HG02885 (cell line): Measurements from ENCODE around the gene SPATA33.
"Not testable (repeated sequence)": the region's sequence is repeated elsewhere in the genome, so short reads cannot be mapped to it uniquely, and the experiment has no call there.

Experiments
- ATAC-seq: cut with Tn5 transposase; IDR thresholded peaks from one replicate; pipeline ENCODE4 v1.9.1; 2021; ENCODE audit warnings: mild to moderate bottlenecking; ENCODE audit not compliant: unreplicated experiment, poor library complexity

The SPATA33 gene

DNA sequence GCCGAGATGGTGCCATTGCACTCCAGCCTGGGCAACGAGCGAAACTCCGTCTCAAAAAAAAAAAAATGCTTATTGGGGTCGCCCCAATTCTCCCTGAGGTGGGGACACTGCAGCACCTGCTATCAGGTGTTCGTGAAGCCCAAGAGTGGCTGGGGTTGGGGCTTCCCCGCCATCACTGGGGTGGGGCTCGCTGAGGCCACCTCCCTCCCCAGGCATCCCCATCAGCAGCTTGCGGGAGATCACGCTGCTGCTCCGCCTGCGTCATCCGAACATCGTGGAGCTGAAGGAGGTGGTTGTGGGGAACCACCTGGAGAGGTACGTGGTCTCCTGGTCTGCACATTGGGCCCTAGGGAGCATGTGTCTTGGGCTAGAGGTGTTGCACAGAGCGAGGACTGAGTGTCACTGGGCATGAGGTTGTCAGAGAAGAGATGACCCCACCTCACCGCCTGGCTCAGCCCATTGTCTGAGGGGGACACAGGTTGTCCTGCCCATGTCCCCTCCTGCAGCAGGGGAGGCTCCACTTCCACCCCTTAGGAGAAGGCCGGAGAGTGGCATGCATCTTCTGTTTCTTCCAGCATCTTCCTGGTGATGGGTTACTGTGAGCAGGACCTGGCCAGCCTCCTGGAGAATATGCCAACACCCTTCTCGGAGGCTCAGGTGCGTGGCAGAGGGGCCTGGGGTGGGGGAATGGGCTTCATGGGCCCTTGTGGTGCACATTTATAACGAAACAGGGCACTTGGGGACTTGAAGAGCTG lies 33.8 kb downstream of the SPATA33 start:
- no peak for ATAC-seq

DNA sequence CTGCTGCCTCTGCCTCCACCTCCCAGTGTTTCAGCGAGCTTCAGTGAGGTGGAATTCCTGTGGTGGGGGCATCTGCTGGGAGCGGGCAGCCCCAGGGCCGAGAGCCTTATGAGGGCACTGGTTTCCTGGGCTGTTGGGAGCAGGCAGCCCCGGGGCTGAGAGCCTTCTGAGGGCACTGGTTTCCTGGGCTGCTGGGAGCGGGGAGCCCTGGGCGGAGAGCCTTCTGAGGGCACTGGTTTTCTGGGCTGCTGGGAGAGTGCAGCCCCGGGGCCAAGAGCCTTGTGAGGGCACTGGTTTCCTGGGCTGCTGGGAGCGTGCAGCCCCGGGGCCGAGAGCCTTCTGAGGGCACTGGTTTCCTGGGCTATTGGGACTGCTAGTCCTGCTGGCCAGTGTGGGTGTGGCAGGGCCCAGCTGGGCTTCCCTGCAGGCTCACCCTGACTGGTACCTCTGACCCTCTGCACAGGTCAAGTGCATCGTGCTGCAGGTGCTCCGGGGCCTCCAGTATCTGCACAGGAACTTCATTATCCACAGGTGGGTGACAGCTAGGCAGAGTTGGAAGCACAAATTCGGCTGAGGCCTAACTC lies 34.4 kb downstream of the SPATA33 start:
- ATAC-seq = no peak

DNA sequence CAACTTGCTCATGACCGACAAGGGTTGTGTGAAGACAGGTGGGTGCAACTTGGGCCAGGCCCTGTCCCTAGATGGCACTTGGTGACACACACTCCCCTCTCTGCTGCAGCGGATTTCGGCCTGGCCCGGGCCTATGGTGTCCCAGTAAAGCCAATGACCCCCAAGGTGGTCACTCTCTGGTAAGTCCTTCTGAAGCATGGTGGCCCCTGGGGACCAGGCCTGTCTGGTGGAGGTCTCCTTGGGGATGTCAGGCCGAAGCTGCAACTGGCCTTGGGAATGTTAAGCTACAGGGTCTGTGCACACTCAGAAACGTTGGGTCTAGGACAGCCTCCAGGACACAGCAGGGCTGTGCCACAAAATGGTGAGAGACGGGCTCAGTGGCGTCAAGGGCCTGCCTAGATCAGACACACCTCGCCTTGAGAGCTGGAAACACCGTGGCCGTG lies 35.7 kb downstream of the SPATA33 start:
- no peak for ATAC-seq

DNA sequence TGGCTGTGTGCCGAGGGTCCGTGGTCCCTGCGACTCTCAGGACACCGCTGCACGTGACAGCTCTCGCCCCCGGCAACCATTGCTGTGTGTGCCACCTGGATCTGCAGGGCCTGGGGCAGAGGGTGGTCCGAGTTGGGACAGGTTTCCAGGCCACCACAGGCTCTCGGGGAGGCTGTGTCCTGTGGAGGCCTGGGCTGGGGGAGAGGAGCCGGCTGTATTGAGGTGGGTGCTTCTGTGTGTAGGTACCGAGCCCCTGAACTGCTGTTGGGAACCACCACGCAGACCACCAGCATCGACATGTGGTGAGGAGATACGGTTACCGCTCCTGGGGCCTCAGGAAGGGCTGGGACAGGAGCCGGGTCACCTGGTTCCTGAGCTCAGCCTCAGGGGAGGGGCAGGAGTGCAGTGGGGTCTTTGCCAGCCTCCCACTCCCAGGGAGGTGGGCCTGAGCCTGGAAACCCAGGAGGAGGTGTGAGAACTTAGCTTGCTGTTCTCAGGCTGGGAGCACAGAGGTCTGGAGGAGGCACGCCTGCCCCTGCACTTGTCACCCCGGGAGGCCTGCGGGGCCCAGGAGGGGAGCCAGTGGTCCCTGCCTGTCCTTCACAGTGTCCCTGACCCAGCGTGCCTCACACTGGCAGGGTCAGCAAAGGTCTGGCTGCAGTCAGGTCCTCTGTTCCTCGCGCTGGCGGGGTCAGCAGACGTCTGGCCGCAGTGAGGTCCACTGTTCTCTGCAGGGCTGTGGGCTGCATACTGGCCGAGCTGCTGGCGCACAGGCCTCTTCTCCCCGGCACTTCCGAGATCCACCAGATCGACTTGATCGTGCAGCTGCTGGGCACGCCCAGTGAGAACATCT lies 36.5 kb downstream of the SPATA33 start:
- ATAC-seq = no peak

DNA sequence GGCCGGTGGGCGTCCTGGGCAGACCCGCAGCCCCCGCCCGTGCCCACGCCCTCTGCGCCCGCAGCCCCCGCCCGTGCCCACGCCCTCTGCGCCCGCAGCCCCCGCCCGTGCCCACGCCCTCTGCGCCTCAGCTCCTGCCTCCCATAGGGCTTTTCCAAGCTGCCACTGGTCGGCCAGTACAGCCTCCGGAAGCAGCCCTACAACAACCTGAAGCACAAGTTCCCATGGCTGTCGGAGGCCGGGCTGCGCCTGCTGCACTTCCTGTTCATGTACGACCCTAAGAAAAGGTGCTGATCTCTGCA lies 37.1 kb downstream of the SPATA33 start:
- ATAC-seq = not testable (repeated sequence)

DNA sequence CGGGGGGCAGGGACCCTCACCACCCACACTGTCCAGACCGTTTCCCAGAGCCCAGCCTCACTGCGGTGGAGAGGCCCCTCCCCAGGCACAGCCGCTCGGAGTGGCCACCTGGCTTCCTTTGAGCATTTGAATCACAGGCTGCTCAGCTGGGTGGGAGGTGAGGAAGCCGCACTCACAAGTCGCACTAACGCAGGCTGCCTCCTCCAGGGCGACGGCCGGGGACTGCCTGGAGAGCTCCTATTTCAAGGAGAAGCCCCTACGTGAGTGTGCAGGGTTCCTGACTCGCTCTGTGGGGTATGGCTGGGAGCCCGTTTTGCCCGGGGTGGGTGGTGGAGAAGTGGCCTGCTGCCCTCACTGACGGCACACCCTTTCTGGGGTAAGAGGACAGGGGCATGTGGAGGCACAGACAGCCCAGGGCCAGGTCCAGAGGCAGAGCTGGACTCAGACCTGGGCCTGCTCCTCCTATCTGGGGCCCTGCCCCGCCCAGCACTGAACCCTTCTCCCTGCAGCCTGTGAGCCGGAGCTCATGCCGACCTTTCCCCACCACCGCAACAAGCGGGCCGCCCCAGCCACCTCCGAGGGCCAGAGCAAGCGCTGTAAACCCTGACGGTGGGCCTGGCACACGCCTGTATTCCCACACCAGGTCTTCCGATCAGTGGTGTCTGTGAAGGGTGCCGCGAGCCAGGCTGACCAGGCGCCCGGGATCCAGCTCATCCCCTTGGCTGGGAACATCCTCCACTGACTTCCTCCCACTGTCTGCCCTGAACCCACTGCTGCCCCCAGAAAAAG lies 37.6 kb downstream of the SPATA33 start:
- no peak for ATAC-seq

DNA sequence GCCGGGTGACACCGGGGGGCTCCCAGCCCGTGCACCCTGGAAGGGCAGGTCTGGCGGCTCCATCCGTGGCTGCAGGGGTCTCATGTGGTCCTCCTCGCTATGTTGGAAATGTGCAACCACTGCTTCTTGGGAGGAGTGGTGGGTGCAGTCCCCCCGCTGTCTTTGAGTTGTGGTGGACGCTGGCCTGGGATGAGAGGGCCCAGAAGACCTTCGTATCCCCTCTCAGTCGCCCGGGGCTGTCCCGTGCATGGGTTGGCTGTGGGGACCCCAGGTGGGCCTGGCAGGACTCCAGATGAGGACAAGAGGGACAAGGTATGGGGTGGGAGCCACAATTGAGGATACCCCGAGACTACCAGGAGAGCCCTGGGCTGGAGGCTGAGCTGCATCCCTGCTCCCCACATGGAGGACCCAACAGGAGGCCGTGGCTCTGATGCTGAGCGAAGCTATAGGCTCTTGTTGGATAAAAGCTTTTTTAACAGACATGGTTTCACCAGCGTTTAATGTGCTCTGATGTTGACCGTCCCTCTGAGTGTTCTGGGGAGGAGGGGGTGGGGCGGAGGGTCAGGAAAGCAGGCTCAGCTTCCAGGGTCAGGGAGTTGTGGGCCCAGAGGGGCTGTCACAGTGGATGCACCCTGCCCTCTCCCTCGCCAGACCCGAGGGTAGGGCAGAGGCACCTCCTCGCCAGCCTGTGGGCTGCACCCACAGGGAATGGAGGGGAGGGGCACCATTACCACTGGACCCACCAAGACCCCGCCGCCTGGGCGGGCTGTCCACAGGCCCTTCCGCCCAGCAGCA lies 38.4 kb downstream of the SPATA33 start:
- ATAC-seq = no peak

DNA sequence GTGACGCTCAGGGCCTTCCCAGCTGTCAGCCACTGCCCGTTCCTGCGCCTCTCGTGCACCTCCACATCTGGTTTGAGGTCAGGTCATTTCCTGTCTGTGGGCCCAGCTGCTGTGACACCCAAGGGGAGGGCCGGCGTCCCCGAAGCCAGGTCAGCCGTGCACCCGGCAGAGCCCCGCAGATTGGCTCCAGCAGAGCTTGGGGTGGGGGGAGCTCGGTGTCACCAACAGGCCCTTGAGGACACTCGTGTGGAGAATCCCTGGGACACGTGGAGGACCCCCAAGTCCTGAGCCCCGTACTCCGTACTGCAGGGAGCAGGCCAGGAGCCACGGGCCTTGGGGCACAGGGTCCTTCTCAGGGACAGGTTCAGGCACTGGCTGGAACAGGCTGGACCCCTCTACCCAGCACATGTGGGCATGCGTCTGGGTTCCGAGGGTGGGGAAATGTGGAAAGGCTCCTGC lies 39.1 kb downstream of the SPATA33 start:
- ATAC-seq = no peak

DNA sequence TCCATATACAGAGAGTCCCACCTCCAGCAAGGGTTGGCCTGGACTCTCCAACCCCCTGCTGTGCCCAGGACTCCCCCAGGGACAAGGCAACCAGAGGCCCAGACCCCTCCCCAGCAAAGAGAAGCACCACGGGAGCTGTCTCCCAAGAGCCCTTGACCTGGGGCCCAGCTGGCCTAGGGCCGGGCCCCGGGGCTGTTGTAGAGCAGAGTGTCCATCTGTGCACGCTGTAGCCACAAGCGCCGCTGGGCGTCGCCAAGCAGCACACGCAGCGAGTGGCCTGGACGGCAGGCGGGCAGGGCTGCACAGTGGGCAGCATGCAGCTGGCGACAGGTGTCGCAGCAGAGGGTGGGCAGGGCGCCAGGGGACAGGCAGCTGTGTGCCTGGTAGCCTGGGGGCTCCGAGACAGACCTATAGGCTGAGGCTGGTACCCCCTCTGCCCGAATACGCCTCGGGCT lies 39.6 kb downstream of the SPATA33 start:
- no peak for ATAC-seq

DNA sequence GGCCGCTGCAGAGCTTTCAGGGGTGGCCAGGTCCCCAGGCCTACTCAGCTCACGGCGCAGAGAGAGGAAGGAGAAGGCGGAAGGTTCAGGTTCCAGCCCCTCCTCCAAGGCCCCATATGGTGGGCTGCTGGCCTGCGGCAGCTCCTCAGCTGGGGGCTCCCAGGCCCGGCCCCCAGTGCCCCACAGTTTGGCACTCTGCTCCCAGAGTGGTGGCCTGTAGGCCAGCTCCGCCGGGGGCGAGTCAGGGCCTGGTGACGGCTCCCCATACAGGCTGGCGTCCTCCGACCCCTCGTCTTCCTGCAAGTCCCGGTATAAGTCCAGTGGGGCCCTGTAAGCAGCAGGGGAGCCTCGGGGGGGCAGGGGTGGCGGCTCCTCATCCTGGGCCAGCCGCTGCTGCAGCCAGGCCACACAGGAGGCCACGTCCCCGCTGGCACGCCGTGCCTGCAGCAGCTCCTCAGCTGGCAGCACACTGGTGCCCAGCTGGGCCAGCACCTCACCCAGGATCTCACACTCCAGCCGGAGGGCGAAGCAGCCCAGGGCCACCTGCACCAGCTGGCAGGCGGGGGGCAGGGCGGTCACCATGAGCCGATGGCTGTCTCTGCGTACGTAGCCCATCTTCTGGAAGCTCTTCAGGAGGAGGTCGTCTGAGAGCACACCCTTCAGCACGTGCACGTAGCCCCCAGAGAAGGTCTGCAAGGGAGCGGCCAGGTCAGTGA lies 40.1 kb downstream of the SPATA33 start:
- ATAC-seq = no peak

DNA sequence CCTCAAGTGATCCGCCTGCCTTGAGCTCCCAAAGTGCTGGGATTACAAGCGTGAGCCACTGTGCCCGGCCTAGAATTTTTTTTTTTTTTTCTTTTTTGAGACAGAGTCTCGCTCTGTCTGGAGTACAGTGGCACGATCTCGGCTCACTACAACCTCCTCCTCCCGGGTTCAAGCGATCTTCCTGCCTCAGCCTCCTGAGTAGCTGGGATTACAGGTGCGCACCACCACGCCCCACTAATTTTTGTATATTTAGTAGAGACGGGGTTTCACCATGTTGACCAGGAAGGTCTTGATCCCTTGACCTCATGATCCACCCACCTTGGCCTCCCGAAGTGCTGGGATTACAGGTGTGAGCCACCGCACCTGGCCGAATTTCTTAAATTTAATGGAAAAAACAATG lies 41.1 kb downstream of the SPATA33 start:
- ATAC-seq = not testable (repeated sequence)

DNA sequence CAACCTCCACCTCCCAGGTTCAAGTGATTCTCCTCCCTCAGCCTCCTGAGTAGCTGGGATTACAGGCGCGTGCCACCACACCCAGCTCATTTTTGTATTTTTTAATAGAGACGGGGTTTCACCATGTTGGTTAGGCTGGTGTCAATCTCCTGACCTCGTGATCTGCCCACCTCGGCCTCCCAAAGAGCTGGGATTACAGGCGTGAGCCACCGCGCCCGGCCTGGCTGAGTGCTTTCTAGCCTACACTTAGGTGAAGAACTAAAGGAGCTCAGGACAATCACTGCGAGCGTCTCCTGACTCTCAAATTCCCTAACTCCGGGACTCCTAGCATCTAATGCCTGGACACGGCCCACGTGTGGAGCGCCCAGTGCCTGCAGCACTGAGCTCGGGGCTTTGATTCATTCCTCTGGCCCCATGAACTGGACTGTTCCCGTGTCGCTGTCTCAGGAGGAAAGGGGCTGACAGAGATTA lies 42.0 kb downstream of the SPATA33 start:
- not testable (repeated sequence) for ATAC-seq

DNA sequence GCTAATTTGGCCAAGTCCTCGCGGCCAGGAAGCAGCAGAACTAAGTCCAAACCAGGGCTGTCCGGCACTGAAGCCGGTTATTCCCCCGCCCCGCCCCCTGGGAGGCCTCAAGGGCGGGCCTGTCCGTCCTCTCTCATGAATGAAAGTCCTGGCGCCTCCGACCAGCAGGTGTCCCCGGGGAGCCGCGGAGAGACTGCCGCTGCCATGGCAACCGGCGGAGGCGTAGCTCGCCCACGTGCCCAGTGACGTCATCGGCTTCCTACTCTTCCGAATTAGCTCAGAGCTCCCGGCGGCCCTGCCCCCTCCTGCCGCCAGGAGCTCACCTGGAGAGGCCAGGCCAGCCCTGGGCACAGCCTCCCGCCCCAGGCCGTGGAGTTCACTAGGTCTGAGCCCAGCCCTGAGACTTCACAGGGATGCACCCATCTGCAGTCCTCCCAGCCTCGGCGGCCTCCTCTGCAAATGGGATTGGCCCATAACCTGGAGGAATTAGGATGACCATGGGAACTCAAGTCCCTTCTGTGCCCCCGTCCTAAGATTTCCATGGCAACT lies 42.5 kb downstream of the SPATA33 start:
- ATAC-seq = peak; percentile 46

DNA sequence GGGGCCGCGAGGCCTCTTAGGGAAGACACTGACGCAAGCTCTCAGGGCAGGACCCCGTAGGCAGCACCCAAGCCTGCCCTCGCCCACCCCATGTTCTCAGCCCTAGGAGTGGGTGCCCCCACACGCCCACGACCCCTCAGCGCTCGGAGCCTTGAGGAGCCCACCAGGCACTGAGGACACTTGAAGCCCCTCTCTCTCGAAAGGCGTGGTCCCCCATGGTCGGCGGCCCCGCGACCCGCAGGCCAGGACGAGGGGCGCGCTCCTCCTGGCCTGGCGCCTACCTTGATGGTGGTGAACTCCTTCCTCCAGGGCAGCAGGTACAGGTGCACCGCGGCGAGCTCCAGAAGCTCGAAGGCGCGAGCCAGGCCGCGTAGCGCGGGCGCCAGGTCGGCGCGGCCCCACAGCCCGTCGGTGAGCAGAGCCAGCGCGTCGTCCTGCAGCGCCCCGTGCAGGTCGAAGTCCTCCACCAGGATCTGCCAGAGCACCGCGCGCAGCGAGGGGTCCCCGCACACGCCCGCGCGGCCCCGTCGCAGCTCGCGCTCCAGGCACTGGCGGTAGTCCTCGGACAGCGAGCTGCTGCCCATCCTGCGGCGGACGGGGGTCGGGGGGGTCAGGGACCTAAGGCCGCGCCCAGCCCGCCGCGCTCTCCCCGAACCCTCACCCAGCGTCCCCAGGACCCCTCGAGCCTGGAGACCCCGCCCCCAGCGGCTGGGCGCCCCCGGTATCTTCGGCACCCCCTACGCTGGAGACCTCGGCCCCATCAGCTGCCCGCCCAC lies 43.2 kb downstream of the SPATA33 start:
- no peak for ATAC-seq

DNA sequence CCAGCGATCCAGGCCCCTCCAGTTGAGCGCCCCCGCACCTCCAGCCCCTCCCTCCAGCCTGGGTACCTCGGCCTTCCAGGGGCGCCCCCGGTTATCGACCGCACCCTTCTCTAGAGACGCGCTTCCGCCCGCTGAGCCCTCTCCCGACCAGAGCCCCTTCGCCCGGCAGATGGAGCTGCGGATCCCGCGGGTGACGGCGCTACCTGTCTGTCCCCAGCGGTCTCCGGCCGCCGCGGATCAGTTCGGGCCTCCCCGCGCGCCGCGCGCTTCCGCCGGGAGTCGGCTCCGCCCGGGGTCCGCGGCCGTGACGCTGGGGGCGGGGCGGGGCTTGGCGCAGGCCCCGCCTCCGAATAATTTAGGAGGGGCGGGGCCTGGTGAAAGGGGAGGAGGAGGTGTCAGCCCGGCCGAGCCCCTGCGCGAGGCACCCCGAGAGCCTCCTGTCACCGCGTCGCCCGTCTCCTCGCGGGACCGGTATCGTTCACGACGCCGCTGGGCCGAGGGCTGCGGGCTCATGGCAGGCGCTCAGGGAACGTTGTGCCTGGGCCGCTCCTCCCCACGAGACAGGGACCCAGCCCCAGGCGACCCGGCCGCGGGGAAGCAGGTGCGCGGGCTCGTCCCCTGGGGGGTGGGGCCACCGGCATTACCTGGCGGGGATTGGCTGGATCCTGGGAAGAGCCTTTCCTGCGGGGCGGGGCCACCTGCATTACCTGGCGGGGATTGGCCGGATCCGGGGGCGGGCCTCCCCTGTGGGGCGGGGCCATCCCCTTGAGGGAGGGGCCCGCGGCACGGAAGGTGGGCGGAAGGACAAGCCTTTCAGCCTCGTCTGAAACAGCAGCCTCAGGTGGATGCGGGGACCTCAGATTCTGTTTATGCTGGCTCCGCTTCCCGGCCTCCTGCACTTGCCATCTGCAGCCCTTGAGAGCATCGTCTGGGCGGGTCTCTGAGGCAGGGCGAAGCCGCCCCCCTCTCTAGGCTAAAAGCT lies 44.1 kb downstream of the SPATA33 start, which contains the start of gene SPATA2L:
TSS of gene SPATA2L (minus strand) at position 281 of the 982 bp plus-strand sequence. CDS start 473 bp downstream, outside the sequence.
- peak; percentile 74 for ATAC-seq

DNA sequence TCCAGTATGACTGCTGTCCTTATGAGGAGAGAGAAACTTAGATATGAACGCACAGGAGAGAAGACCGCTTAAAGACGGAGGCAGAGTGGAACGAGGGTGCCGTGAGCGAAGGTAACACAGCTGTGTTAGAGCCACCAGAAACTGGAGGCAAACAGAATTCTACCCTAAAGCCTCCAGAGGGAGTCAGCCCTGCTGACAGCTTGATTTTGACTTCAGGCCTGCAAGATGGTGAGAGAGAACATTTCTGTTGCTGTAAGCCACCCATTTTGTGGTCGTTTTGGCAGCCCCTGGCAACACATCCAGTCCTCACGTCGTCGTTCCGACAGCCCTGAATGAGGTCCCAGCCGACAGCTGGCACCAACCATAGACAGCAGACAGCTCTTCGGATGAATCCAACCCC lies 46.6 kb downstream of the SPATA33 start:
- ATAC-seq = no peak
